Measurements from ENCODE around the gene PHKB. TPM values are rescaled to one million over a fixed set of nuclear protein-coding genes. Genes with fewer than 3 reads are reported as not detected.

The PHKB gene
- total RNA-seq, 1 donor from 2014 or later: 44.5 TPM

DNA sequence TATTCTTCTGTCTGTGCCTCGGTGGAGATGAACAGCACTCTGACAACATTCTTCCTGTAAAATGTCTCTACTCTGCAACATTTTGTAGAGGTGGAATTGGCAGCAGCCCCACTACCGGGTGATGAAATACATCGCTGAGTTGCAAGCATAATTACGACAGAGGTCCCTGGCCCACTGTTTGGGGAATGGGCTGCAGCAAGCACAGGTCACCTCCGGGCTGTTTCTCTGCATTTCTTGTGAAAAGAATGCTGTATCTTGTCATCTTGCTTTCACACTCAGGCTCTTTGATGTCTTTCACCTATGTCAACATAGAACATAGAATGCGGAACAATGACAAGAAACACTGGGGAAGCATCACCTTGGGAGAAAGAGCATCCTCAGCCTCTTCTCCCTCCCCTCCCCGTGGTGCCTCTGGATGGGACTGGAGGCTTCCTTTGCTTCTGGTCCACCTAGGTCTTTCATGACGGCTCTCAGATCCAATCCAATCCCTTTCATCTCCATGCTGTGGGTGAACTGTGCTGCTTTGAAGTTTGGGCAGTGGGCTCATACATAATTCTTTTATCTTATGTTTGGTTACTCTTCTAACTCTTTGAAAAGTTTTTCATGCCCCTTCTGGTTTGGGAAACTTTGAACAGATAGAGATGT is 265.0 kb downstream of the PHKB start:
- Histone ChIP-seq H3K4me3 (ENCODE audit: low read depth, low read length) (no peak overlapping the region), H3K36me3 (ENCODE audit: control insufficient read depth, insufficient read depth, low read length) (no peaks in the 10 kb centered on the region), H3K27me3 (ENCODE audit: control insufficient read depth, insufficient read depth, low read length) (no peaks in the 10 kb centered on the region)
- no peak for DNase-seq (ENCODE audit: low read depth)
- peak; percentile 86 for FAIRE-seq
- TF ChIP-seq, protein P1, sequence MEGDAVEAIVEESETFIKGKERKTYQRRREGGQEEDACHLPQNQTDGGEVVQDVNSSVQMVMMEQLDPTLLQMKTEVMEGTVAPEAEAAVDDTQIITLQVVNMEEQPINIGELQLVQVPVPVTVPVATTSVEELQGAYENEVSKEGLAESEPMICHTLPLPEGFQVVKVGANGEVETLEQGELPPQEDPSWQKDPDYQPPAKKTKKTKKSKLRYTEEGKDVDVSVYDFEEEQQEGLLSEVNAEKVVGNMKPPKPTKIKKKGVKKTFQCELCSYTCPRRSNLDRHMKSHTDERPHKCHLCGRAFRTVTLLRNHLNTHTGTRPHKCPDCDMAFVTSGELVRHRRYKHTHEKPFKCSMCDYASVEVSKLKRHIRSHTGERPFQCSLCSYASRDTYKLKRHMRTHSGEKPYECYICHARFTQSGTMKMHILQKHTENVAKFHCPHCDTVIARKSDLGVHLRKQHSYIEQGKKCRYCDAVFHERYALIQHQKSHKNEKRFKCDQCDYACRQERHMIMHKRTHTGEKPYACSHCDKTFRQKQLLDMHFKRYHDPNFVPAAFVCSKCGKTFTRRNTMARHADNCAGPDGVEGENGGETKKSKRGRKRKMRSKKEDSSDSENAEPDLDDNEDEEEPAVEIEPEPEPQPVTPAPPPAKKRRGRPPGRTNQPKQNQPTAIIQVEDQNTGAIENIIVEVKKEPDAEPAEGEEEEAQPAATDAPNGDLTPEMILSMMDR (IDR thresholded peaks at IDR 0.05; ENCODE audit: insufficient read depth, low read length, severe bottlenecking): no peak

DNA sequence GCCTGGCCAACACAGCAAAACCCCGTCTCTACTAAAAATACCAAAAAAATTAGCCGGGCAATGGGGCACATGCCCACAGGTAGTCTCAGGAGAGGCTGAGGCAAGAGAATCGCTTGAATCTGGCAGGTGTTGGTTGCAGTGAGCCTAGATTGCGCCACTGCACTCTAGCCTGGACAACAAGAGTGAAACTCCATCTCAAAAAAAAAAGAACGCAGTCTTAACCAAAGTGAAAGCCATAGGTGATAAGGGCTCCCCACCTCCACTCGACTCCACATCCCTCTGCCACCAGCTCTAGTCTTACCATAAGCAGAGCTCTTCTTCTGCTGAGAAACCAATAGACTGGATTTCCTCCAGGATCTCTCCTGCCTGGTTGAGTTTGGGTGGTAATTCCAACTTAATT is 266.0 kb downstream of the PHKB start:
- Histone ChIP-seq H3K27me3 (ENCODE audit: control insufficient read depth, insufficient read depth, low read length) (no peaks in the 10 kb centered on the region), H3K36me3 (ENCODE audit: control insufficient read depth, insufficient read depth, low read length) (no peaks in the 10 kb centered on the region), H3K4me3 (ENCODE audit: low read depth, low read length) (no peak overlapping the region)
- DNase-seq (ENCODE audit: low read depth) (no peak), FAIRE-seq (no peak)
- TF ChIP-seq, protein P1 (IDR thresholded peaks at IDR 0.05; ENCODE audit: insufficient read depth, low read length, severe bottlenecking): no peak

DNA sequence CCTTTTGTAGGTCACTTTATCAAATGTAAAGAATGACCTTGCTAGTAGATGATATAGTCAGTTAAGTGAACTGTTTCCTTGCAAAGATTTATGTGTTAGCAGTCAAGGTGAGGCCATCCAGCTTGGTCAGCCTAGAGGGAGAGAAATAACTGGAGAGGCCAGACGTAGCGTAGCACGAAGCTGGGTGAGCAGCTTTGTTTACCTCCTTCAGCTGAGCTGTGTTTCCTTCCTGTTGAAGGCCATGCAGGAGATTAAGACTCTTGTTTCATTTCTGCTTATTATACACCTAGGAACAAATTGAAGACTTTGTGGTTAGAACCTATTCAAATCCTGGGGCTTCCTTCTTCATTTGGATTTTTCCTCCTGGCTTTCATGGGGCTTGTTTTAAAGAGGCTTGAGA is 267.1 kb downstream of the PHKB start:
- TF ChIP-seq, protein P1 (IDR thresholded peaks at IDR 0.05; ENCODE audit: insufficient read depth, low read length, severe bottlenecking): no peak
- Histone ChIP-seq H3K36me3 (ENCODE audit: control insufficient read depth, insufficient read depth, low read length) (no peaks in the 10 kb centered on the region), H3K4me3 (ENCODE audit: low read depth, low read length) (no peak overlapping the region), H3K27me3 (ENCODE audit: control insufficient read depth, insufficient read depth, low read length) (no peaks in the 10 kb centered on the region)
- DNase-seq (ENCODE audit: low read depth) (no peak), FAIRE-seq (no peak)

DNA sequence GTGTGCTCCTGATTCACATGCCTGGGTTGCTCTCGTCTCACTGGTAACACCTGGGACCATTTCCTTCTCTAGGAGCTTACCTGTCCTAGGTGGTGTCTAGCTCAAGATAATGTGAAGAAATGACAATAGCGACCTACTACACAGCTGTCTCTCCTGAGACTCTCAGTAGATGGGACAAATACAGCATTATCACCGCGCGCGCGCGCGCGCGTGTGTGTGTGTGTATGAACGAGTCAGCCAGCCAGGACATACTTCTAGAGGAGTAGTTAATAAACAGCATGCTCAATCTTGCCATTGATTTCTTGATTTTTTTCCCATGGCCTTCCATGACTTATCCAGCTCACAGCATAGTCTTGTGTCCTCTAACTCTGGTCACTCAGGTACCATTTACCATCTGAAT is 268.6 kb downstream of the PHKB start:
- Histone ChIP-seq H3K27me3 (ENCODE audit: control insufficient read depth, insufficient read depth, low read length) (no peaks in the 10 kb centered on the region), H3K4me3 (ENCODE audit: low read depth, low read length) (no peak overlapping the region), H3K36me3 (ENCODE audit: control insufficient read depth, insufficient read depth, low read length) (no peaks in the 10 kb centered on the region)
- FAIRE-seq: no peak
- TF ChIP-seq, protein P1 (IDR thresholded peaks at IDR 0.05; ENCODE audit: insufficient read depth, low read length, severe bottlenecking): no peak
- no peak for DNase-seq (ENCODE audit: low read depth)

DNA sequence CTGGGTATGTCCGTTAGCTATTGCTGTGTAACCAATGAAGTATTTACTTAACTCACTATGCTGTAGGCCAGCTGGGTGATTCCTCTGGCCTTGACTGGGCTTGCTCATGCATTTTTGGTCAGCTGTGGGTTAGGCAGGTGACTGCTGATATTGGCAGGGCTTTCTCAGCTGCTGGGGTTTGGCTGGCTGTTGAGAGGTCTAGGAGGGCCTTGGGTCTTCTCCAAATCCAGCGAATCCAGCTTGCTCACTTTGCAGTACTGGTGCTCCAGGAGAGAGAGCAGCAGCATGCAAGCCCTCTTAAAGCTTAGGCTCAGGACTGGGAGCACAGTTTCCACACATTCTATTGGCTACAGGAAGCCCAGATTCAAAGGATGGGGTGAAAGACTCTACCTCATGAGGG is 270.1 kb downstream of the PHKB start:
- Histone ChIP-seq H3K27me3 (ENCODE audit: control insufficient read depth, insufficient read depth, low read length) (no peaks in the 10 kb centered on the region), H3K36me3 (ENCODE audit: control insufficient read depth, insufficient read depth, low read length) (no peaks in the 10 kb centered on the region), H3K4me3 (ENCODE audit: low read depth, low read length) (no peak overlapping the region)
- DNase-seq (ENCODE audit: low read depth): peak; percentile 84
- TF ChIP-seq, protein P1 (IDR thresholded peaks at IDR 0.05; ENCODE audit: insufficient read depth, low read length, severe bottlenecking): no peak
- FAIRE-seq: no peak

DNA sequence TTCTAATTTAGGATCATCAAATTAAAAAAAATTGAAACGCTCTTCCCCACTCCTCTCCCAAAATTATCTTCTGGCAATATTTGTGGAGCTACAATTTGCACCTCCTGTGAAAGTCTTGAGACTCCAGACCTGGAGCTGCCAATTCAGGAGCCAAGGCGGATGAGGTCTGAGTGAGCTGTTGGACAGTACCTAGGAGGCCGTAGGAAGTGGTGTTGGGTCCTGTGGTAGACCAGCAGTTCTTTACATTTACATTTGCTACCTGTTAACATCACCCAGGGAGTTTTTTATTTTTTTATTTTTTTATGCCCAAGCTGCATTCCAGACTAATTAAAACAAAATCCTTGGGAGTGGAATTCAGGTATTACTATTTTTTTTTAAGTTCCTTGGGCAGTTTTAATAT is 271.0 kb downstream of the PHKB start:
- no peak for DNase-seq (ENCODE audit: low read depth)
- no peak overlapping the region for H3K4me3 ChIP-seq (ENCODE audit: low read depth, low read length)
- no peaks in the 10 kb centered on the region for H3K36me3 ChIP-seq (ENCODE audit: control insufficient read depth, insufficient read depth, low read length)
- no peaks in the 10 kb centered on the region for H3K27me3 ChIP-seq (ENCODE audit: control insufficient read depth, insufficient read depth, low read length)
- TF ChIP-seq, protein P1 (IDR thresholded peaks at IDR 0.05; ENCODE audit: insufficient read depth, low read length, severe bottlenecking): no peak
- FAIRE-seq: no peak
